H54 (cell line): ENCODE results near the gene CHSY3.

ENCODE experiments used
- DNase-seq: peaks from one replicate; pipeline ENCODE4 v3.0.0; 2011; ENCODE audit warnings: low spot score, mixed read lengths; ENCODE audit not compliant: insufficient read length
- FAIRE-seq: peaks from 3 replicates; lab custom pipeline; 2011; peaks lifted over from hg19 to GRCh38; lab: Jason Lieb, UNC
- POLR2A ChIP-seq: IDR thresholded peaks from 2 replicates; pipeline ENCODE4 v1.6.1; 2011; ENCODE audit warnings: low read depth, mild to moderate bottlenecking, low read length

Gene CHSY3

GRCh38 chr5:130231786-130232185 lies 327.5 kb downstream of the CHSY3 start:
- no peak for TF ChIP-seq POLR2A
- FAIRE-seq (no peak), DNase-seq (no peak)

GRCh38 chr5:130234816-130235215 lies 330.6 kb downstream of the CHSY3 start:
- no peak for TF ChIP-seq POLR2A
- FAIRE-seq (no peak), DNase-seq (no peak)
